Dermis lymphatic vessel endothelial cell (primary cell): Measurements from ENCODE around the gene NLGN3. TPM values are rescaled to one million over a fixed set of nuclear protein-coding genes. Genes with fewer than 3 reads are reported as not detected.

Experiments
- total RNA-seq: library from RNA; depleted of rRNA; stranded (reverse); fragments of >200 nt; gene quantifications from 2 replicates; pipeline ENCODE4 v1.2.1, GENCODE V29; 2014

NLGN3 gene
- total RNA-seq: under 0.01 and 0.09 TPM in 2 replicates

GRCh38 chrX:71144651-71145050 lies at the start of gene NLGN3:
NLGN3 (plus strand) TSS chrX:71144841; CDS start chrX:71147750, 2,909 bp downstream.

GRCh38 chrX:71095555-71095980 lies 49.1 kb upstream of the NLGN3 start, which contains the start of gene FOXO4:
FOXO4 (plus strand) TSS chrX:71095851; CDS start chrX:71096529, 678 bp downstream.

GRCh38 chrX:71106427-71106826 lies 38.2 kb upstream of the NLGN3 start, which contains the start of gene CXorf65:
CXorf65 (minus strand) TSS chrX:71106740; CDS start chrX:71106556, 184 bp downstream.

GRCh38 chrX:71111141-71111843 lies 33.3 kb upstream of the NLGN3 start, which contains the start of gene IL2RG:
IL2RG (minus strand) TSS chrX:71111577; CDS start chrX:71111539, 38 bp downstream.

GRCh38 chrX:71118032-71118984 lies 26.3 kb upstream of the NLGN3 start, which contains the start of gene MED12:
MED12 (plus strand) TSS chrX:71118596; CDS start chrX:71118755, 159 bp downstream.

Other genes starting within 250 kb of the NLGN3 start
- not detected in 2 replicates for gene TEX11, start 236.1 kb upstream of the NLGN3 start, total RNA-seq
- gene SLC7A3, start 213.7 kb upstream of the NLGN3 start, total RNA-seq: not detected in 2 replicates
- gene SNX12, start 76.5 kb upstream of the NLGN3 start, total RNA-seq: 72.8 and 106 TPM in 2 replicates
- 10.7 and 14.4 TPM in 2 replicates for gene FOXO4, start 49.0 kb upstream of the NLGN3 start, total RNA-seq
- not detected in 2 replicates for gene CXorf65, start 38.1 kb upstream of the NLGN3 start, total RNA-seq
- 0.34 TPM in 1 of 2 replicates, not detected in the other for gene IL2RG, start 33.3 kb upstream of the NLGN3 start, total RNA-seq
- gene MED12, start 26.2 kb upstream of the NLGN3 start, total RNA-seq: 26.5 and 37.1 TPM in 2 replicates
- gene GJB1, start 78.4 kb downstream of the NLGN3 start, total RNA-seq: not detected in 2 replicates
- gene ZMYM3, start 109.3 kb downstream of the NLGN3 start, total RNA-seq: 8.3 and 11.6 TPM in 2 replicates
- 340 and 450 TPM in 2 replicates for gene NONO, start 138.8 kb downstream of the NLGN3 start, total RNA-seq
- 0.33 and 0.77 TPM in 2 replicates for gene ITGB1BP2, start 156.9 kb downstream of the NLGN3 start, total RNA-seq
- 29.3 and 39.1 TPM in 2 replicates for gene TAF1, start 221.5 kb downstream of the NLGN3 start, total RNA-seq